ENCODE results near the gene TAOK2.

TAOK2 gene

DNA sequence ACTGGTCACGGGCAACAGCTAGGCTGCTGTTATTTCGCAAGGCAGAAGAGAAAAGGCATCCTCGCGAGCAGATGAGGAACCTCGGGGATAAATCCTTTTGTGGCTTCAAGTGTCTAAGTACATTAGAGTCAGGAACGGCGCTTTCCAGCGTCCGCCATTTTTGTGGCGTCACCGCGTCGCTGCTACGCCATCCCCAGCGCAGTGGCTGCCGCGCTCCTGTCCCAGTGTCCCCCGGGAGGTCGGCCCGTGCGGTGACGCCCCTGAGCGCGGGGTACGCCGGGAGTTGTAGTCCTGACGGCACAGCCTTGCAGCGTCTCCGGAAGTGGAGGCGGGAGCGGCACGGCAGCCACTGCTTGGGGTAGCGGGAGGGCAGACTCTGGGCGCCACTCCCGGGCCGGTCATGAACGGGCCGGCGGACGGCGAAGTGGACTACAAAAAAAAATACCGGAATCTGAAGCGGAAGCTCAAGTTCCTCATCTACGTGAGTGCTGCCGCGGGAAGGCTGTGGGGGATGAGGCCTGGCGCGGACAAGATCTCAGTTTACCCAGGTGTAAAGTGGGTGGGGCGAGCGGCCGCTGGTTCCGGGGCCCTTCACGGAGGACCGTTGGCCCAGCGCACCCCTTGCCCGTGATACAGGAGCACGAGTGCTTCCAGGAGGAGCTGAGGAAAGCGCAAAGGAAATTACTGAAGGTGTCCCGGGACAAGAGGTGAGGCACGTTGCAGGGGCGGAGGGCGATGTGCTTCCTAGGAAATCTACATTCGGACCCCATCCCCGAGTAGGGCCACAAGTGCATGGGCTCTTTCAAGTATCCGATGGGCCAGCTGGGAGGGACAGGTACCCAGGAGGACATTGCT is 22.5 kb downstream of the TAOK2 start, which contains the start of gene INO80E:
INO80E (plus strand) TSS at position 331 of the 855 bp plus-strand sequence; CDS start at position 401, 70 bp downstream.
- Histone ChIP-seq H4K20me1 (ENCODE audit: control insufficient read depth, insufficient read depth, low read depth, low read length) (no peaks in the 10 kb centered on the region), H3K4me3 (ENCODE audit: low read length) (peak within 1 kb of the TSS; percentile 89), H3F3A (ENCODE audit: control insufficient read depth, insufficient read depth) (peaks cover 14% of the 10 kb centered on the region), H3K4me2 (ENCODE audit: low read length) (peak within 1 kb of the TSS; percentile 100), H3K79me2 (ENCODE audit: control insufficient read depth, low read length) (peaks cover 38% of the 10 kb centered on the region), H3K9me3 (ENCODE audit: control insufficient read depth, insufficient read depth, low read length) (no peaks in the 10 kb centered on the region), H3K36me3 (ENCODE audit: control insufficient read depth, low read length) (peaks cover 87% of the 10 kb centered on the region), H3K4me1 (ENCODE audit: control insufficient read depth, low read length) (peaks cover 36% of the 10 kb centered on the region), H3K9me2 (replicated peaks; ENCODE audit: control insufficient read depth, low read length) (no peaks in the 10 kb centered on the region), H3K27me3 (ENCODE audit: control insufficient read depth, low read length) (no peaks in the 10 kb centered on the region), H3K27ac (ENCODE audit: low read depth, low read length) (peak within 1 kb of the TSS; percentile 97)
- no peak for TF ChIP-seq EZH2phosphoT487 (IDR thresholded peaks at IDR 0.05; ENCODE audit: borderline replicate concordance, low read length)
- TF ChIP-seq, protein P1, sequence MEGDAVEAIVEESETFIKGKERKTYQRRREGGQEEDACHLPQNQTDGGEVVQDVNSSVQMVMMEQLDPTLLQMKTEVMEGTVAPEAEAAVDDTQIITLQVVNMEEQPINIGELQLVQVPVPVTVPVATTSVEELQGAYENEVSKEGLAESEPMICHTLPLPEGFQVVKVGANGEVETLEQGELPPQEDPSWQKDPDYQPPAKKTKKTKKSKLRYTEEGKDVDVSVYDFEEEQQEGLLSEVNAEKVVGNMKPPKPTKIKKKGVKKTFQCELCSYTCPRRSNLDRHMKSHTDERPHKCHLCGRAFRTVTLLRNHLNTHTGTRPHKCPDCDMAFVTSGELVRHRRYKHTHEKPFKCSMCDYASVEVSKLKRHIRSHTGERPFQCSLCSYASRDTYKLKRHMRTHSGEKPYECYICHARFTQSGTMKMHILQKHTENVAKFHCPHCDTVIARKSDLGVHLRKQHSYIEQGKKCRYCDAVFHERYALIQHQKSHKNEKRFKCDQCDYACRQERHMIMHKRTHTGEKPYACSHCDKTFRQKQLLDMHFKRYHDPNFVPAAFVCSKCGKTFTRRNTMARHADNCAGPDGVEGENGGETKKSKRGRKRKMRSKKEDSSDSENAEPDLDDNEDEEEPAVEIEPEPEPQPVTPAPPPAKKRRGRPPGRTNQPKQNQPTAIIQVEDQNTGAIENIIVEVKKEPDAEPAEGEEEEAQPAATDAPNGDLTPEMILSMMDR (IDR thresholded peaks at IDR 0.05; ENCODE audit: low read depth, low read length, poor library complexity, severe bottlenecking), result no peak

DNA sequence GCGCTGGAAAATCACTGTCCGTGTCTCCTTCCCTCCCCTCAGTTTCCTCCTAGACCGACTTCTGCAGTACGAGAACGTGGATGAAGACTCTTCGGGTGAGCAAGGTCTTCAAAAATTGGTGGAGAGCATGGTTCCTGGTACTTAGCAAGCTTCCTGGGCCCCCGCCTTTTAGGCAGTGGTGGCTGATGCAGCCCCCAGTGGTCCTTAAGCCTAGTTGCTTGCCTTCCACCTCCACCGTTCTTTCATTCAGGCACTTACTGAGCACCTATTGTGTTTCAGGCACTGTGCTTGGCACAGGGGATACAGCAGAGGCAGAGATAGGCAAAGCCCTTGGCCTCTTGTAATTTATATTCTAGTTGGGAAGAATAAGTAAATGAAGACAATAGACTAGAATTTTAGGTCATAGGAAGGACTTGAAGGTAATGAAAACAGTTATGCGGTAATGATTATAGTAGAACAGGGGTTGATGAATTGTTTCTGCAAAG is 23.1 kb downstream of the TAOK2 start:
- H3K27ac ChIP-seq (ENCODE audit: low read depth, low read length), result peak overlapping the region; percentile 97

DNA sequence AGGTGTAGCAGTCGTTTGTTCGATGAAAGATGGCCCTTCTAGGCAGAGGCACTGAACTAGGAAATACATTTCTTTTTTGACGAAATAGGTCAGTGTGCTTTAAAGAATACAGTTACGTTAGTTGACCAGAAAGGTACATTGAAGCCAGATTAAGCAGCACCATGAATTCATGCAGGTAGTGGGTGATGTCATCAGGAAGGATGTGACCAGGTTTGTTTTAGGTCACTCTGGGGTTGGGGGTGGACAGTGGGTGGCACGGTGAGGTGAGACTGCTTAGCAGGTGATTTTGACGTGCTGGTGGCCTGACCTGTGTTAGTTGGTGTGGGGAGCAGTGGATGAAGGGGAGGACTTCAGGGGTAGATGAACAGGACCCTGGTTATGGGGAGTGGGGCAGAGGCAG is 25.9 kb downstream of the TAOK2 start:
- Histone ChIP-seq H3K36me3 (ENCODE audit: control insufficient read depth, low read length) (peaks cover 71% of the 10 kb centered on the region), H3K79me2 (ENCODE audit: control insufficient read depth, low read length) (peaks cover 30% of the 10 kb centered on the region), H3K4me2 (ENCODE audit: low read length) (no peak overlapping the region), H4K20me1 (ENCODE audit: control insufficient read depth, insufficient read depth, low read depth, low read length) (no peaks in the 10 kb centered on the region), H3K27ac (ENCODE audit: low read depth, low read length) (no peak overlapping the region), H3K9me3 (ENCODE audit: control insufficient read depth, insufficient read depth, low read length) (no peaks in the 10 kb centered on the region), H3K27me3 (ENCODE audit: control insufficient read depth, low read length) (no peaks in the 10 kb centered on the region), H3K9me2 (replicated peaks; ENCODE audit: control insufficient read depth, low read length) (no peaks in the 10 kb centered on the region), H3K4me3 (ENCODE audit: low read length) (no peak overlapping the region), H3K4me1 (ENCODE audit: control insufficient read depth, low read length) (peaks cover 23% of the 10 kb centered on the region), H3F3A (ENCODE audit: control insufficient read depth, insufficient read depth) (peaks cover 7% of the 10 kb centered on the region)
- TF ChIP-seq, protein P1 (IDR thresholded peaks at IDR 0.05; ENCODE audit: low read depth, low read length, poor library complexity, severe bottlenecking), result no peak
- TF ChIP-seq EZH2phosphoT487 (IDR thresholded peaks at IDR 0.05; ENCODE audit: borderline replicate concordance, low read length), result no peak

More for the DNA sequence above, 23.1 kb downstream of the TAOK2 start:
- Histone ChIP-seq H3K79me2 (ENCODE audit: control insufficient read depth, low read length) (peaks cover 38% of the 10 kb centered on the region), H4K20me1 (ENCODE audit: control insufficient read depth, insufficient read depth, low read depth, low read length) (no peaks in the 10 kb centered on the region), H3K9me3 (ENCODE audit: control insufficient read depth, insufficient read depth, low read length) (no peaks in the 10 kb centered on the region), H3F3A (ENCODE audit: control insufficient read depth, insufficient read depth) (peaks cover 14% of the 10 kb centered on the region), H3K4me2 (ENCODE audit: low read length) (peak overlapping the region; percentile 100), H3K36me3 (ENCODE audit: control insufficient read depth, low read length) (peaks cover 85% of the 10 kb centered on the region), H3K27me3 (ENCODE audit: control insufficient read depth, low read length) (no peaks in the 10 kb centered on the region), H3K4me1 (ENCODE audit: control insufficient read depth, low read length) (peaks cover 36% of the 10 kb centered on the region), H3K9me2 (replicated peaks; ENCODE audit: control insufficient read depth, low read length) (no peaks in the 10 kb centered on the region), H3K4me3 (ENCODE audit: low read length) (peak overlapping the region; percentile 89)
- no peak for TF ChIP-seq EZH2phosphoT487 (IDR thresholded peaks at IDR 0.05; ENCODE audit: borderline replicate concordance, low read length)
- TF ChIP-seq, protein P1 (IDR thresholded peaks at IDR 0.05; ENCODE audit: low read depth, low read length, poor library complexity, severe bottlenecking), result no peak

Measured in DOHH2 (cell line).